ENCODE results near the gene BSN. TPM values are rescaled to one million over a fixed set of nuclear protein-coding genes. Genes with fewer than 3 reads are reported as not detected.

Gene BSN
- total and polyA plus RNA-seq, 2 experiments from 2014 or later: 1.2 to 2.1 TPM

GRCh38 chr3:49512781-49513355 is 41.4 kb upstream of the BSN start:
- Histone ChIP-seq H3K36me3 (peaks cover 37% of the 10 kb centered on the region), H3K9me3 (ENCODE audit: low read depth) (no peaks in the 10 kb centered on the region), H3K4me1 (ENCODE audit: low read depth) (peaks cover 6% of the 10 kb centered on the region), H3K4me3 (no peak overlapping the region), H3K27ac (no peak overlapping the region), H3K27me3 (no peaks in the 10 kb centered on the region)
- no peak for TF ChIP-seq CTCF (IDR thresholded peaks at IDR 0.05; ENCODE audit: low read depth, low read length)
- no peak for DNase-seq (ENCODE audit: low read depth in 1 of 2, low spot score in 1 of 2)

- Histone ChIP-seq H3K27ac (no peak overlapping the region), H3K27me3 (no peaks in the 10 kb centered on the region), H3K36me3 (peaks cover 39% of the 10 kb centered on the region), H3K4me1 (ENCODE audit: low read depth) (peaks cover 6% of the 10 kb centered on the region), H3K4me3 (no peak overlapping the region), H3K9me3 (ENCODE audit: low read depth) (no peaks in the 10 kb centered on the region)
- no peak for DNase-seq (ENCODE audit: low read depth in 1 of 2, low spot score in 1 of 2)
- TF ChIP-seq CTCF (IDR thresholded peaks at IDR 0.05; ENCODE audit: low read depth, low read length): no peak
These were observed 40.7 kb upstream of the BSN start for GRCh38 chr3:49513494-49514124.

- H3K9me3 ChIP-seq (ENCODE audit: low read depth): no peaks in the 10 kb centered on the region
- TF ChIP-seq CTCF (IDR thresholded peaks at IDR 0.05; ENCODE audit: low read depth, low read length): no peak
- H3K4me3 ChIP-seq: no peak overlapping the region
- H3K4me1 ChIP-seq (ENCODE audit: low read depth): peaks cover 6% of the 10 kb centered on the region
- H3K27ac ChIP-seq: no peak overlapping the region
- H3K27me3 ChIP-seq: no peaks in the 10 kb centered on the region
- DNase-seq (ENCODE audit: low read depth in 1 of 2, low spot score in 1 of 2): no peak
- peaks cover 21% of the 10 kb centered on the region for H3K36me3 ChIP-seq
These were observed 36.3 kb upstream of the BSN start for GRCh38 chr3:49518016-49518415.

- DNase-seq (ENCODE audit: low read depth in 1 of 2, low spot score in 1 of 2): no peak
- Histone ChIP-seq H3K4me1 (ENCODE audit: low read depth) (peaks cover 6% of the 10 kb centered on the region), H3K9me3 (ENCODE audit: low read depth) (no peaks in the 10 kb centered on the region), H3K27ac (no peak overlapping the region), H3K4me3 (no peak overlapping the region), H3K27me3 (no peaks in the 10 kb centered on the region), H3K36me3 (peaks cover 18% of the 10 kb centered on the region)
- no peak for TF ChIP-seq CTCF (IDR thresholded peaks at IDR 0.05; ENCODE audit: low read depth, low read length)
These were observed 35.8 kb upstream of the BSN start for GRCh38 chr3:49518441-49518840.

- H3K4me1 ChIP-seq (ENCODE audit: low read depth): peaks cover 6% of the 10 kb centered on the region
- no peak overlapping the region for H3K4me3 ChIP-seq
- peaks cover 12% of the 10 kb centered on the region for H3K36me3 ChIP-seq
- H3K27me3 ChIP-seq: no peaks in the 10 kb centered on the region
- TF ChIP-seq CTCF (IDR thresholded peaks at IDR 0.05; ENCODE audit: low read depth, low read length): no peak
- no peak overlapping the region for H3K27ac ChIP-seq
- no peaks in the 10 kb centered on the region for H3K9me3 ChIP-seq (ENCODE audit: low read depth)
- DNase-seq (ENCODE audit: low read depth in 1 of 2, low spot score in 1 of 2): peak in 1 of 2 donors; percentile 18
These were observed 35.0 kb upstream of the BSN start for GRCh38 chr3:49519296-49519695.
